ENCODE data around the gene KRTAP10-7. TPM values are rescaled to one million over a fixed set of nuclear protein-coding genes. Genes with fewer than 3 reads are reported as not detected.

The KRTAP10-7 gene
- total and polyA plus RNA-seq, 2 experiments from 2014 or later: not detected

DNA sequence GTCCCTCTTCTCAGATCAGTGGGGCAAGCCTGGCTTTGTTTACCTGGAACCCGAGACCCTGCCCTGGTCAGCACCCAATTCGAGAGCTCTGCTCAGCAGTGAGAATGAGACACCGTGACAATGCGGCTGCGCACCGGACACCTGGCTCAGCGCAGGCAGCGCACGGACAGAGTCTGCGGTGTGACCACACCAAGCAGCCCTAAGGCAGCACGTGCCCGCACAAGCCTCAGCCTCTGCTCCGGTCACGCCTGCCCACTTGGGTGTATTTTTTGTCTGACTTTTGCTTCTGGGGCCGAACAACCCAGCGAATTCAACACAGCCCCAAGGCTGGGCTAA, 16.2 kb downstream of the KRTAP10-7 start (continued):
- TF ChIP-seq, protein P1, sequence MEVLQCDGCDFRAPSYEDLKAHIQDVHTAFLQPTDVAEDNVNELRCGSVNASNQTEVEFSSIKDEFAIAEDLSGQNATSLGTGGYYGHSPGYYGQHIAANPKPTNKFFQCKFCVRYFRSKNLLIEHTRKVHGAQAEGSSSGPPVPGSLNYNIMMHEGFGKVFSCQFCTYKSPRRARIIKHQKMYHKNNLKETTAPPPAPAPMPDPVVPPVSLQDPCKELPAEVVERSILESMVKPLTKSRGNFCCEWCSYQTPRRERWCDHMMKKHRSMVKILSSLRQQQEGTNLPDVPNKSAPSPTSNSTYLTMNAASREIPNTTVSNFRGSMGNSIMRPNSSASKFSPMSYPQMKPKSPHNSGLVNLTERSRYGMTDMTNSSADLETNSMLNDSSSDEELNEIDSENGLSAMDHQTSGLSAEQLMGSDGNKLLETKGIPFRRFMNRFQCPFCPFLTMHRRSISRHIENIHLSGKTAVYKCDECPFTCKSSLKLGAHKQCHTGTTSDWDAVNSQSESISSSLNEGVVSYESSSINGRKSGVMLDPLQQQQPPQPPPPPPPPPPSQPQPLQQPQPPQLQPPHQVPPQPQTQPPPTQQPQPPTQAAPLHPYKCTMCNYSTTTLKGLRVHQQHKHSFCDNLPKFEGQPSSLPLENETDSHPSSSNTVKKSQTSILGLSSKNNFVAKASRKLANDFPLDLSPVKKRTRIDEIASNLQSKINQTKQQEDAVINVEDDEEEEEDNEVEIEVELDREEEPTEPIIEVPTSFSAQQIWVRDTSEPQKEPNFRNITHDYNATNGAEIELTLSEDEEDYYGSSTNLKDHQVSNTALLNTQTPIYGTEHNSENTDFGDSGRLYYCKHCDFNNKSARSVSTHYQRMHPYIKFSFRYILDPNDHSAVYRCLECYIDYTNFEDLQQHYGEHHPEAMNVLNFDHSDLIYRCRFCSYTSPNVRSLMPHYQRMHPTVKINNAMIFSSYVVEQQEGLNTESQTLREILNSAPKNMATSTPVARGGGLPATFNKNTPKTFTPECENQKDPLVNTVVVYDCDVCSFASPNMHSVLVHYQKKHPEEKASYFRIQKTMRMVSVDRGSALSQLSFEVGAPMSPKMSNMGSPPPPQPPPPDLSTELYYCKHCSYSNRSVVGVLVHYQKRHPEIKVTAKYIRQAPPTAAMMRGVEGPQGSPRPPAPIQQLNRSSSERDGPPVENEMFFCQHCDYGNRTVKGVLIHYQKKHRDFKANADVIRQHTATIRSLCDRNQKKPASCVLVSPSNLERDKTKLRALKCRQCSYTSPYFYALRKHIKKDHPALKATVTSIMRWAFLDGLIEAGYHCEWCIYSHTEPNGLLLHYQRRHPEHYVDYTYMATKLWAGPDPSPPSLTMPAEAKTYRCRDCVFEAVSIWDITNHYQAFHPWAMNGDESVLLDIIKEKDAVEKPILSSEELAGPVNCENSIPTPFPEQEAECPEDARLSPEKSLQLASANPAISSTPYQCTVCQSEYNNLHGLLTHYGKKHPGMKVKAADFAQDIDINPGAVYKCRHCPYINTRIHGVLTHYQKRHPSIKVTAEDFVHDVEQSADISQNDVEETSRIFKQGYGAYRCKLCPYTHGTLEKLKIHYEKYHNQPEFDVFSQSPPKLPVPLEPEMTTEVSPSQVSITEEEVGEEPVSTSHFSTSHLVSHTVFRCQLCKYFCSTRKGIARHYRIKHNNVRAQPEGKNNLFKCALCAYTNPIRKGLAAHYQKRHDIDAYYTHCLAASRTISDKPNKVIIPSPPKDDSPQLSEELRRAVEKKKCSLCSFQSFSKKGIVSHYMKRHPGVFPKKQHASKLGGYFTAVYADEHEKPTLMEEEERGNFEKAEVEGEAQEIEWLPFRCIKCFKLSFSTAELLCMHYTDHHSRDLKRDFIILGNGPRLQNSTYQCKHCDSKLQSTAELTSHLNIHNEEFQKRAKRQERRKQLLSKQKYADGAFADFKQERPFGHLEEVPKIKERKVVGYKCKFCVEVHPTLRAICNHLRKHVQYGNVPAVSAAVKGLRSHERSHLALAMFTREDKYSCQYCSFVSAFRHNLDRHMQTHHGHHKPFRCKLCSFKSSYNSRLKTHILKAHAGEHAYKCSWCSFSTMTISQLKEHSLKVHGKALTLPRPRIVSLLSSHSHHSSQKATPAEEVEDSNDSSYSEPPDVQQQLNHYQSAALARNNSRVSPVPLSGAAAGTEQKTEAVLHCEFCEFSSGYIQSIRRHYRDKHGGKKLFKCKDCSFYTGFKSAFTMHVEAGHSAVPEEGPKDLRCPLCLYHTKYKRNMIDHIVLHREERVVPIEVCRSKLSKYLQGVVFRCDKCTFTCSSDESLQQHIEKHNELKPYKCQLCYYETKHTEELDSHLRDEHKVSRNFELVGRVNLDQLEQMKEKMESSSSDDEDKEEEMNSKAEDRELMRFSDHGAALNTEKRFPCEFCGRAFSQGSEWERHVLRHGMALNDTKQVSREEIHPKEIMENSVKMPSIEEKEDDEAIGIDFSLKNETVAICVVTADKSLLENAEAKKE (CRISPR knock-in tag; IDR thresholded peaks at IDR 0.05): no peak
- TF ChIP-seq, protein P2, sequence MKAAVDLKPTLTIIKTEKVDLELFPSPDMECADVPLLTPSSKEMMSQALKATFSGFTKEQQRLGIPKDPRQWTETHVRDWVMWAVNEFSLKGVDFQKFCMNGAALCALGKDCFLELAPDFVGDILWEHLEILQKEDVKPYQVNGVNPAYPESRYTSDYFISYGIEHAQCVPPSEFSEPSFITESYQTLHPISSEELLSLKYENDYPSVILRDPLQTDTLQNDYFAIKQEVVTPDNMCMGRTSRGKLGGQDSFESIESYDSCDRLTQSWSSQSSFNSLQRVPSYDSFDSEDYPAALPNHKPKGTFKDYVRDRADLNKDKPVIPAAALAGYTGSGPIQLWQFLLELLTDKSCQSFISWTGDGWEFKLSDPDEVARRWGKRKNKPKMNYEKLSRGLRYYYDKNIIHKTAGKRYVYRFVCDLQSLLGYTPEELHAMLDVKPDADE (IDR thresholded peaks at IDR 0.05): no peak
- TF ChIP-seq STAT1 (IDR thresholded peaks at IDR 0.05; ENCODE audit: unreplicated experiment): no peak

DNA sequence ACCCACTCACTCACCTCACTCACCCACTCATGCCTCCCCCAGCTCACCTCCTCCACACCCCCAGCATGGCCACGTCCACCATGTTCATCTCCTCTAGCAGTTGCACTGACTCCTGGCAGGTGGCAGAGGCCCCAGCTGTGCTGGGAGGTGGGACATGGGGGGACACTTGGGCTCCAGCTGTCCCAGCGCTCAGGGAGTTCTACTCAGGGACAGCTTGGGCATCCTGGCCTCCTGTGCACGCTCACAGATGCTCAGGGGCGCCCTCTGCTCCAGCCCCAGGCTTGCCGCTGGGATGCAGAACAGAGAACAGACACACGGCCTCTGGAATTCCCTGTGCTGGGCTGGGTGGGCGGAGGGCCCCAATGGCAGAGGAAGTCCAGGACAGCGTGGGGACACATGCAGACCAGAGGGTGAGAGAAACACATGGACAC, 16.7 kb downstream of the KRTAP10-7 start:
- H3K4me2 ChIP-seq: no peak overlapping the region
- DNase-seq (ENCODE audit: low spot score) (peak; percentile 45), ATAC-seq (peak; percentile 81)
- no peaks in the 10 kb centered on the region for H3K27me3 ChIP-seq (ENCODE audit: insufficient read depth)
- Mint-ChIP-seq H3K27me3 (ENCODE audit: insufficient read depth, low read depth, poor library complexity) (peaks cover 11% of the 10 kb centered on the region), H3K27ac (no peak overlapping the region), H3K4me1 (peaks cover 23% of the 10 kb centered on the region), H3K4me3 (no peak overlapping the region), H3K36me3 (ENCODE audit: low read depth) (peaks cover 20% of the 10 kb centered on the region), H3K9me3 (peaks cover 35% of the 10 kb centered on the region)
- no peaks in the 10 kb centered on the region for H3K79me2 ChIP-seq (replicated peaks; ENCODE audit: insufficient read depth)
- H3K4me1 ChIP-seq (ENCODE audit: insufficient read depth): no peaks in the 10 kb centered on the region
- no peaks in the 10 kb centered on the region for H3K36me3 ChIP-seq (ENCODE audit: insufficient read depth)
- no peaks in the 10 kb centered on the region for H3F3A ChIP-seq (replicated peaks; ENCODE audit: low read depth)
- no peaks in the 10 kb centered on the region for H3K9me2 ChIP-seq (ENCODE audit: insufficient read depth)
- H3K4me3 ChIP-seq: no peak overlapping the region
- H2AFZ ChIP-seq: no peak overlapping the region
- H3K27ac ChIP-seq (ENCODE audit: low read depth): no peak overlapping the region
- H4K20me1 ChIP-seq (replicated peaks; ENCODE audit: insufficient read depth): no peaks in the 10 kb centered on the region
- TF ChIP-seq, protein P2 (IDR thresholded peaks at IDR 0.05): no peak
- TF ChIP-seq, protein P1 (CRISPR knock-in tag; IDR thresholded peaks at IDR 0.05): no peak
- TF ChIP-seq STAT1 (IDR thresholded peaks at IDR 0.05; ENCODE audit: unreplicated experiment): no peak
- TF ChIP-seq, protein P3, sequence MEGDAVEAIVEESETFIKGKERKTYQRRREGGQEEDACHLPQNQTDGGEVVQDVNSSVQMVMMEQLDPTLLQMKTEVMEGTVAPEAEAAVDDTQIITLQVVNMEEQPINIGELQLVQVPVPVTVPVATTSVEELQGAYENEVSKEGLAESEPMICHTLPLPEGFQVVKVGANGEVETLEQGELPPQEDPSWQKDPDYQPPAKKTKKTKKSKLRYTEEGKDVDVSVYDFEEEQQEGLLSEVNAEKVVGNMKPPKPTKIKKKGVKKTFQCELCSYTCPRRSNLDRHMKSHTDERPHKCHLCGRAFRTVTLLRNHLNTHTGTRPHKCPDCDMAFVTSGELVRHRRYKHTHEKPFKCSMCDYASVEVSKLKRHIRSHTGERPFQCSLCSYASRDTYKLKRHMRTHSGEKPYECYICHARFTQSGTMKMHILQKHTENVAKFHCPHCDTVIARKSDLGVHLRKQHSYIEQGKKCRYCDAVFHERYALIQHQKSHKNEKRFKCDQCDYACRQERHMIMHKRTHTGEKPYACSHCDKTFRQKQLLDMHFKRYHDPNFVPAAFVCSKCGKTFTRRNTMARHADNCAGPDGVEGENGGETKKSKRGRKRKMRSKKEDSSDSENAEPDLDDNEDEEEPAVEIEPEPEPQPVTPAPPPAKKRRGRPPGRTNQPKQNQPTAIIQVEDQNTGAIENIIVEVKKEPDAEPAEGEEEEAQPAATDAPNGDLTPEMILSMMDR (conservative IDR thresholded peaks at IDR 0.05; ENCODE audit: low read depth in 2 of 2): peak in 1 of 2 experiments; percentile 54; a peak in 2 of 4 replicates
